Stimulated activated CD4-positive, alpha-beta T cell treated with anti-CD3 and anti-CD28 coated beads, Interleukin-1b, Interleukin-23, amount 100 ng/mL, for 48 hours (primary cell): ENCODE results near the gene SLC13A1.
"Not testable (repeated sequence)": the region's sequence is repeated elsewhere in the genome, so short reads cannot be mapped to it uniquely, and the experiment has no call there.

Source experiments
- DNase-seq: peaks from one replicate; pipeline ENCODE4 v3.0.0-alpha.2; 2020

SLC13A1 gene

GRCh38 chr7:123122916-123123315 lies 76.9 kb downstream of the SLC13A1 start:
- DNase-seq: no peak

GRCh38 chr7:123120286-123120685 lies 79.5 kb downstream of the SLC13A1 start:
- DNase-seq: no peak

- DNase-seq: no peak
Measured at GRCh38 chr7:123115331-123115730, 84.4 kb downstream of the SLC13A1 start.

GRCh38 chr7:123114288-123114687 lies 85.5 kb downstream of the SLC13A1 start:
- DNase-seq: no peak

GRCh38 chr7:123112833-123113232 lies 86.9 kb downstream of the SLC13A1 start:
- no peak for DNase-seq

- DNase-seq: no peak
Measured at GRCh38 chr7:123099712-123100111, 100.1 kb downstream of the SLC13A1 start.

- DNase-seq: no peak
Measured at GRCh38 chr7:123096976-123097375, 102.8 kb downstream of the SLC13A1 start.

- no peak for DNase-seq
Measured at GRCh38 chr7:123096434-123096833, 103.3 kb downstream of the SLC13A1 start.

GRCh38 chr7:123090456-123090855 lies 109.3 kb downstream of the SLC13A1 start:
- no peak for DNase-seq

GRCh38 chr7:123086910-123087309 lies 112.9 kb downstream of the SLC13A1 start:
- DNase-seq: not testable (repeated sequence)

- not testable (repeated sequence) for DNase-seq
Measured at GRCh38 chr7:123084861-123085260, 114.9 kb downstream of the SLC13A1 start.

GRCh38 chr7:123079021-123079420 lies 120.7 kb downstream of the SLC13A1 start:
- DNase-seq: no peak

GRCh38 chr7:123075838-123076467 lies 123.8 kb downstream of the SLC13A1 start:
- no peak for DNase-seq

GRCh38 chr7:123070702-123071286 lies 129.0 kb downstream of the SLC13A1 start:
- DNase-seq: no peak

- DNase-seq: no peak
Measured at GRCh38 chr7:123067814-123068213, 132.0 kb downstream of the SLC13A1 start.
